GM19023 (cell line): ENCODE results near the gene ZSCAN12.

Experiments
- ATAC-seq: cut with Tn5 transposase; IDR thresholded peaks from one replicate; pipeline ENCODE4 v1.9.1; 2021; ENCODE audit warnings: mild to moderate bottlenecking, moderate library complexity; ENCODE audit not compliant: unreplicated experiment

Gene ZSCAN12

DNA sequence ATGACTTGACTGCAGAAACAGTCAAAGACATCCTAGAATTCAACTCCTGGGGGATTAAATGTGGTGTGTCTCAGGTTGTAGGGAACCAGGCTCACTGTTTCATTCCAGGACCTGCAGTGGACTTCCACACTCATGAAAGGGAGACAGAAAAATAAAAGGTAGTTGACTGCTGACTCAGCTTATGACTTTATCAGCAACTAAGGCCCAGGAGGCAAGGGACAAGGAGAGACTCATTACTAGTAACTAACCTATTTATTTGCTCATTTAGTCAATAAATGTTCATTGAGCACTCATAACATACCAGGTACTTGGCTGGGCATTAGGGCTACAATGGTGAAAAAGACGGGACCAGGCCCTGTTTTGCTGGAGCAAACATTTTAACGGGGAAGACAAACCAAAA, 66.5 kb downstream of the ZSCAN12 start:
- ATAC-seq = no peak

DNA sequence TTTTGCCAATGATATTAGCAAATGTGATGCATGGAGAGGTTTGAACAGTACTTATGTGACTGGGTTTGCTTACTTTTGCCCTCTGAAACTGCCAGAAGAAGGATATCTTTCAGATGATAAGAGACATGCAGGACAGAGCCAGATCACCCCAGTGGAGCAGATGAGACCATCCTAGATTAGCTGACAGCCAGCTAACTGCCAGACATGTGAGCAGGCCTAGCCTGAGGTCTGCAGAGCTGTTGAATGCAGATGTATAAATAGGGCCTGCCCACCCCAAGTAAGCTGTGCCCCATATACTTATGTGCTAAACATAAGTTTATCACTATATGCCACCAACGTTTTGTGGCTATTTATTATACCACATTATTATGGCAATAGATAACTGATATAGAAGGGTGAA, 69.5 kb downstream of the ZSCAN12 start:
- ATAC-seq = no peak
